ENCODE data around the gene APPL2.
"Not testable (repeated sequence)": the region's sequence is repeated elsewhere in the genome, so short reads cannot be mapped to it uniquely, and the experiment has no call there.

APPL2 gene

GRCh38 chr12:105189293-105189692 lies 46.7 kb downstream of the APPL2 start:
- DNase-seq: no peak

- DNase-seq: not testable (repeated sequence)
Observed at GRCh38 chr12:105183976-105184375, 52.0 kb downstream of the APPL2 start.

- not testable (repeated sequence) for DNase-seq
Observed at GRCh38 chr12:105183406-105183805, 52.6 kb downstream of the APPL2 start.

GRCh38 chr12:105179114-105179513 lies 56.9 kb downstream of the APPL2 start:
- DNase-seq: not testable (repeated sequence)

GRCh38 chr12:105177208-105177607 lies 58.8 kb downstream of the APPL2 start:
- DNase-seq: no peak

- DNase-seq: no peak
Observed at GRCh38 chr12:105175397-105175990, 60.5 kb downstream of the APPL2 start.

GRCh38 chr12:105171691-105172436 lies 64.1 kb downstream of the APPL2 start:
- no peak for DNase-seq

GRCh38 chr12:105170139-105170538 lies 65.8 kb downstream of the APPL2 start:
- DNase-seq: no peak

GRCh38 chr12:105168006-105168405 lies 68.0 kb downstream of the APPL2 start:
- DNase-seq: no peak

GRCh38 chr12:105167346-105167745 lies 68.6 kb downstream of the APPL2 start:
- no peak for DNase-seq

GRCh38 chr12:105166736-105167135 lies 69.2 kb downstream of the APPL2 start:
- no peak for DNase-seq

GRCh38 chr12:105164068-105164467 lies 71.9 kb downstream of the APPL2 start:
- DNase-seq: no peak

- no peak for DNase-seq
Observed at GRCh38 chr12:105162174-105162573, 73.8 kb downstream of the APPL2 start.

GRCh38 chr12:105158876-105159275 lies 77.1 kb downstream of the APPL2 start:
- DNase-seq: no peak

GRCh38 chr12:105157606-105158005 lies 78.4 kb downstream of the APPL2 start:
- DNase-seq: no peak

GRCh38 chr12:105156260-105156659 lies 79.7 kb downstream of the APPL2 start:
- no peak for DNase-seq

GRCh38 chr12:105142259-105142658 lies 93.7 kb downstream of the APPL2 start:
- no peak for DNase-seq

GRCh38 chr12:105141320-105141922 lies 94.6 kb downstream of the APPL2 start:
- no peak for DNase-seq

- DNase-seq: no peak
Observed at GRCh38 chr12:105138248-105138647, 97.7 kb downstream of the APPL2 start.

Data from NCI-H2029 treated with DMSO at 0.1 percent for 48 hours (cell line).